HG03432 (cell line): ENCODE measurements around the gene PLXDC1.

Source experiments
- ATAC-seq: cut with Tn5 transposase; IDR thresholded peaks from one replicate; pipeline ENCODE4 v1.9.1; 2021; ENCODE audit warnings: mild to moderate bottlenecking, moderate library complexity; ENCODE audit not compliant: unreplicated experiment

The PLXDC1 gene

DNA sequence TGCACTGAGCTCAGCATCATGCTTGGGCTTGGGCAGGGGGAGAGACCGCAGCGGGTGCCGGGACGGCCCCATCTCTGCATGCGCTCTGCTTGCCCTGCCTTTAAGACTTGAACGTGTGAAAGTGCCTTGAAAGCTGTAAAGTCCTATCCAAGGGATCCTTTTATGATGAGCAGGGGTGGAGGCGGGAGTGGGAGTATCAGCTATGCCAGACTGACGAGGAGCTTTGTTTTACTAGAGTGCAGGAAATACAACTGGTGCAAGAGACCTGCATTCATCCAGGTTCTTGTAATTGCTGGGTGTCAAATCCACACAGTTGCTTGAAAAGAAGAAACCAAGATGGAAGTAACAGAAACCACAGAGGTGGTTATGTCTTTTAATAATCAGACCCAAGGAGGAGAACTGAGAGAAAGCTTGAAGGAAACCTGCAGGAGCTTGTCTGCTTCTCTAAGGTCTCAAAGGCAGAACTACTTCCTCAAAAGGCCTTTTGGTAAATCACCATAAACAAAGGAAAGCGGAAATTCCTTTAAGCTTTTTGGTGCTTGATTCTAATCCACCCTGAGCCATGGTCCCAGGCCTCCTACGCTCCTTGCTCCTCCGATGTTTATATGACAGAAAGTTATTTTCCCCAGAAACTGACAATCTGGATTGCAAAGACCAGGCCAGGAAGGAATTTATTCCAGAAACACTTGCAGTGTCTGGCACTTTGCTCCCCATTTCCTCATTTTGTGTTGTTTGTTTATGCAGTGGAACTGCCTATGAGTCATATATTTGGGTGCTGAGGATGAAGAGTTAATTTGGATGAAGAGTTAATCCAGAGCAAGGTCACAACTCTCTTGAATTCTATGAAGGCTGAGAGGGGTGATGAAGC is 132.9 kb downstream of the PLXDC1 start:
- no peak for ATAC-seq

DNA sequence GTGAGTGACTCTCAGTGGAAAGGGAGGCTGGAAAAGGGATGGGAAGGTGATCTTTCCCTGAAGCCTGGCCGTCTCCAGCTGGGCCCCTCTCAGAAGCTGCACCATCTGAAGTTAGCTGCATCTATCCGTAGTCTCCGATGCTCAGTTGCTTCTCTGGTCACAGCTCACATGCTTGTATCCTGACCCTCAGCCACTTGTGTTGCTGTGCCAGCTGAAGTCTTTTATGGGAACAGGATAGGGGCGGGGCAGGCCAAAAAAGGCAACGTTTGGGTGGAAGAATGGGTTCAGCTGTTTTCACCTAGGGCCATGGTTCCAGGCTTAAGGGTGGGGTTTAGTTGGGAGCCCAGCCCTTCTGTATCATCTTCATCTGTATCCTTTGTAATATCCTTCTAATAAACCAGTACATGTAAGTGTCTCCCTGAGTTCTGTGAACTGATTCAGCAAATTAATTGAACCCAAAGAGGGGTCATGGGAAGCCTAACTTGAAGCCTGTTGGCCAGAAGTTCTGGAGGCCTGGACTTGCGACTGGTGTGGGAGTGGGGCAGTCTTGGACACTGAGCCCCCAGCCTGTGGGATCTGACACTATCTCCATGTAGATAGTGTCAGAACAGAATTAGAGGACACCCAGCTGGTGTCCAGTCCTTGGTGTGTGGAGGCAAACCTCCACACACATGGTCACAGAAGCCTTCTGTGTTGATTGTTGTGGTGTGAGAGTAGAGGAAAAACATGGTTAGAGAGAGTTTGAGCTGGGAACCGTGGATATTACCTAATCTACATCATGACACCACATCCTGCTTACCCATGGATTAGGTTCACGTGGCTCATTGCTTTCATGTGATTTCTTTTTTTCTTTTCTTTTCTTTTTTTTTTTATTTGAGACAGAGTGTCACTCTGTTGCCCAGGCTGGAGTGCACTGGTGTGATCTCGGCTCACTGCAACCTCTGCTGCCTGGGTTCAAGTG is 135.0 kb downstream of the PLXDC1 start:
- no peak for ATAC-seq

DNA sequence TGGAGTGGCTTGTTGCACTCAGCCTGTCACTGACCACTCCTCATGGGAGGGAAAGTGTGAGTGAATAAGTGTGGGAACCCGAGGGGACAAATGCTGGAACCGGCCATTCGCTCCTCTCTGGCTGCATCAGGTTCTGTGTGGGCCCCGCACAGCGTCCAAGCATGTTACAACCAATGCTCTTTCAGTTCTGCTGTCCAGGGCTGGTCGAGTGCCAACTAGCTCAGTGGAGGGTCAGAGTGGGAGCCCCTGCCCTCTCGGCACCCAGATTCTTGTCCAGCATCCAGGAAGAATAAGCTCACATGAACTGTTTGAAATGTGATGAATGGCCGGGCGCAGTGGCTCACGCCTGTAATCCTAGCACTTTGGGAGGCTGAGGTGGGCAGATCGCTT is 135.9 kb downstream of the PLXDC1 start:
- ATAC-seq, result no peak

DNA sequence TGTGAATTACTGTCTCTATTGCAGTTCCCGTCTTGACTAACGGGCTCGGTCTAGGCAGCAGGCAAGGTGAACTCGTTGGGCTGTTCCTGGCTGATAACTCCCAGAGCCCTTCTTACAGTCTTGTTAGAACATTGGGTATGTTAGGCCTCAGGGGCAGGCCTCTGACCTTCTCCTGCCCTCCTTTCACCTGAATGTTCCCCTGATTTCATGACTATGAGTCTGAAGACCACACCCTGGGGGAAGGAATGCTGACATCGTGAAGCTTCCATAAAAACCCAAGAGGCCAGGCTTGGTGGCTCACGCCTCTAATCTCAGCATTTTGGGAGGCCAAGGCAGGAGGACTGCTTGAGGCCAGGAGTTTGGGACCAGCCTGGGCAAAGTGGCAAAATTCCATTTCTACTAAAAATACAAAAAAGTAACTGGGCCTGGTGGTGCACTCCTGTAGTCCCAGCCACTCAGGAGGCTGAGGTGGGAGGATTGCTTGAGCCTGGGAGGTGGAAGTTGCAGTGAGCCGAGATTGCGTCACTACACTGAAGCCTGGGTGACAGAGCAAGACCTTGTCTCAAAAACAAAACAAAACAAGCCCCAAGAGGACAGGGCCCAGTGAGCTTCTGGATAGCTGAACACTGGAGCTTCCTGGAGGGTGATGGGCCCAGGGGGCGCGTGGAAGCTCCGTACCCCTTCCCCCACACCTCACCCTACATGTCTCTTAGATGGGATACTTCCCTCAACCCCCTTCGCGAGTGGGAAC is 136.5 kb downstream of the PLXDC1 start:
- ATAC-seq, result no peak

DNA sequence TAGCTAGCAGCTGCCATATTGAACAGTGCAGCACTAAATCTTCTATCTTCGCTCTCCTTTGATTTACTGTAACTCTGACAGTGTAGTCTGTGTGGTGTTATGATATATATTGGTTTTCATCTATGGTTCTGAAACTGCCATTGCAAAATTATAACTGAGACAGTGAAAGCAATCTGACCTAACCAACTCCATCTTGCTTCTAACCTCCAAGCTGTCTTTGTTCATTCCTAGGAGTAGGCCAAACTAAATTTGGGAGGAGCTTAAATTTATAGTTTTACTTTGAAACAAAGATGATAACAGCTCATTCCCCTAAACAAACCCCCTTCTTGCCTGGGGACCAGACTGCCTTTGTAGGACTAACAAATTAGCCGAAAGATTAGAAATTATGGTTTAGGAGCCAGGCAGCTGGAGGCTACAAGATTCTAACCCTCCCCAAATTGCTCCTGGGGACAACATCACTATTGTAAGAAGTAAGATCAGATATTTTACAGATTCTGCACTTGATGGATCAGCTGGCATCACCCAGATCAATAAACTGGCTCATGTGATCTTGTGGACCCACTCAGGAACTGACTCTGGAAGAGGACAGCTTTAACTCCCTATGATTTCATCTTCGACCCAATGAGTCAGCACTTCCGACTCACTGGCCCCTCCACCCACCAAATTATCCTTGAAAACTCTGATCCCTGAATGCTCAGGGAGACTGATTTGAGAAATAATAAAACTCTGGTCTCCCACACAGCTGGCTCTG is 137.2 kb downstream of the PLXDC1 start:
- ATAC-seq, result no peak
